Activated CD4-positive, alpha-beta T cell treated with anti-CD3 and anti-CD28 coated beads, Interleukin-2, amount 10 ng/mL, durations not matched to agents 24 days and 14 days (primary cell): ENCODE measurements around the gene TGFA. TPM values are rescaled to one million over a fixed set of nuclear protein-coding genes. Genes with fewer than 3 reads are reported as not detected.
A peak's percentile ranks its signal among the peaks of the same experiment; 100 is the strongest.

Experiments used
- DNase-seq: peaks from one replicate; pipeline ENCODE4 v3.0.0; 2022
- H3K27ac Mint-ChIP-seq: one replicate; pipeline ENCODE4 v1.8.0; 2022; ENCODE audit warnings: mild to moderate bottlenecking, mixed read lengths
- H3K27me3 Mint-ChIP-seq: one replicate; pipeline ENCODE4 v1.8.0; 2022; ENCODE audit warnings: mixed read lengths
- H3K36me3 Mint-ChIP-seq: one replicate; pipeline ENCODE4 v1.8.0; 2022; ENCODE audit warnings: low read depth, mild to moderate bottlenecking, mixed read lengths
- H3K4me1 Mint-ChIP-seq: one replicate; pipeline ENCODE4 v1.8.0; 2021; ENCODE audit warnings: mixed read lengths
- H3K4me3 Mint-ChIP-seq: one replicate; pipeline ENCODE4 v1.8.0; 2022; ENCODE audit warnings: mild to moderate bottlenecking, moderate library complexity, mixed read lengths
- H3K9me3 Mint-ChIP-seq: one replicate; pipeline ENCODE4 v1.8.0; 2021; ENCODE audit warnings: mixed read lengths
- intact Hi-C: fragments of 100-400 bp; cut with micrococcal nuclease; formaldehyde crosslinking; loops from one replicate; pipeline ENCODE4 v1.15.1; 2023
- total RNA-seq: library from RNA; stranded (reverse); gene quantifications from 2 replicates; pipeline ENCODE4 v1.2.3, GENCODE V29; 2022

The TGFA gene
- total RNA-seq, 1 donor from 2014 or later = not detected

DNA sequence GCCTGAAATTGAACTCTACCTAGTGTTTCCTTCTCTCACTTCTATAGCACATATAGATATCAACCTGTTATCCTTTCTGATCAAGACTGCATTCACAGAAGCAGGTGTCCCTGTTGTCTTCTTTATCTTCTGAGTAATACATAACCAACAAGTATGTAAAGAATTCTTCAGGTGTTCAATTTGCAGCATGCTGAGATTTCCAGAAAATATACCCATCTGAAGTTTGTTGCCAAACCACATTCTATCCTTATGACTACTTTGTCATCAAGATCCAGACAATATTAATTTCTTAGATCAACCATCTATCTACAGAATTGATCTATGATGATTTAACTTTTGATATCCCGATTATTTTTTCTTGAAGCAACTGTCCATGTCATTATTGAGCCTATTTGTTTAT is 69.5 kb downstream of the TGFA start:
- no peaks in the 10 kb centered on the region for H3K36me3 Mint-ChIP-seq

GRCh38 chr2:70482401-70482800 is 71.2 kb downstream of the TGFA start:
- intact Hi-C loops = no loop called here
- peaks cover 6% of the 10 kb centered on the region for H3K9me3 Mint-ChIP-seq
- no peak overlapping the region for H3K4me3 Mint-ChIP-seq
- peaks cover 26% of the 10 kb centered on the region for H3K27me3 Mint-ChIP-seq
- H3K4me1 Mint-ChIP-seq = no peaks in the 10 kb centered on the region
- no peaks in the 10 kb centered on the region for H3K36me3 Mint-ChIP-seq
- no peak for DNase-seq
- no peak overlapping the region for H3K27ac Mint-ChIP-seq

More for the DNA sequence above, 69.5 kb downstream of the TGFA start:
- Mint-ChIP-seq H3K4me3 (no peak overlapping the region), H3K9me3 (peaks cover 6% of the 10 kb centered on the region), H3K4me1 (no peaks in the 10 kb centered on the region), H3K27me3 (peaks cover 21% of the 10 kb centered on the region), H3K27ac (no peak overlapping the region)
- DNase-seq = no peak
- intact Hi-C loops = no loop called here

DNA sequence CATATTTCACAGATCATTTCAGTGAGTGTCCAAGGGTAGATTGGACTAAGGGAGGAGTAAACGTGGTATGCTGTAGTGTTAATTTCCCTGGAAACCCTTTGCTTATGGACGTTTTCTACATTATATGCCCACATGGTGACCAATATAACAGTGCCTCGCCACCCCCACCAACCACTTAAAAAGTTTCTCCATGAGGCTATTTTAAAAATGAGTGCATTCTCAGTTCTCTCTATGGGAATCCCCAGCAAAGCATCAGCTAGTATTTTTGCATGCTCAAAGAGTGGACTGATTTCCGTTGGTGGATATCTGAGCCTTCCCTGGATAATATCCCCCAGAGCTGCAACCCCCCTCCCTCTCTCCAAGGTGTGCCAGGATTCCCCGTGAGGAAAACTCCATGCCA is 73.2 kb downstream of the TGFA start:
- peaks cover 6% of the 10 kb centered on the region for H3K9me3 Mint-ChIP-seq
- no peaks in the 10 kb centered on the region for H3K4me1 Mint-ChIP-seq
- peaks cover 22% of the 10 kb centered on the region for H3K27me3 Mint-ChIP-seq
- no peaks in the 10 kb centered on the region for H3K36me3 Mint-ChIP-seq
- no peak overlapping the region for H3K27ac Mint-ChIP-seq
- no peak for DNase-seq
- intact Hi-C loops = no loop called here
- H3K4me3 Mint-ChIP-seq = no peak overlapping the region

- peaks cover 6% of the 10 kb centered on the region for H3K9me3 Mint-ChIP-seq
- no peak overlapping the region for H3K27ac Mint-ChIP-seq
- peaks cover 22% of the 10 kb centered on the region for H3K27me3 Mint-ChIP-seq
- no peaks in the 10 kb centered on the region for H3K36me3 Mint-ChIP-seq
- H3K4me1 Mint-ChIP-seq = peaks cover 6% of the 10 kb centered on the region
- intact Hi-C loops = no loop called here
- DNase-seq = no peak
- no peak overlapping the region for H3K4me3 Mint-ChIP-seq
Observed at GRCh38 chr2:70479816-70480215, 73.8 kb downstream of the TGFA start.

DNA sequence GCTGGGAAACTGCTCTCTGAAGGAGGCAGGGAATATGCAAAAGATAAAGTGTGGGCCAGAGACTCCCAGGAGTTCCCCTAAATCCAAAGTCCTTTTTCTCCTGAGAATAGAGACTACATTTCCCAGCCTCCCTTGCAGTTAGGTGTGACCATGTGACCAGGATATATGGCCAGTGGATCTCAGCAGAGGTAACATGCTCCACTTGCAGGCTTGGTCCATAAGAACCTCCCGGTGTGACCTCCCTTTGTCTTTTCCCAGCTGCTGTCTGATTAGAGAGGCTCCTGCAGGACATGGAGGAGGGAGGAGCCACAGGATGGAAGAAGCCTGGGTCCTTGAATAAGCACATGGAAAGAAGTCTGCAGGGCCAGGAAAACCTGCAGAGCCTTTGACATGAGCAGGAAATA is 76.2 kb downstream of the TGFA start:
- no peak for DNase-seq
- Mint-ChIP-seq H3K27me3 (peaks cover 16% of the 10 kb centered on the region), H3K36me3 (no peaks in the 10 kb centered on the region), H3K4me1 (peaks cover 15% of the 10 kb centered on the region), H3K9me3 (peaks cover 6% of the 10 kb centered on the region), H3K4me3 (no peak overlapping the region), H3K27ac (no peak overlapping the region)
- intact Hi-C loops = no loop called here

DNA sequence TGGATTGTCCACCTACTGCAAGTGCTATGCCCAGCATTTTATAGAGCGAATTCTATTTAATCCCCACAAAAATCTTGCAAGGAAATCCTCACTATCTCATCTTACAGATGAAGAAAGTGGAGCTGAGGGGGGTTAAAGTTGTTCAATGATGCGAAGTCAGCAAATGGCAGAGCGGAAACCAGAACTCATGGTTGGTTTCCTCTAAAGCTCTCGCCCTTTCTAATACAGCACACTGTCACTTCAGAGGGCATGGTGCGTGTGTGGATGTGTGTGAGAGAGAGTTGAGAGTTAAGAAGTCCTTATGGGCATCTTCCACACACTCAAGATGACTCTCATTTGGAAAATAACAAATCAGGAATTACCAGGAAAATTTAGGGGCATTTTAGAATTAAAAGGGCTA is 78.4 kb downstream of the TGFA start:
- no peak for DNase-seq
- Mint-ChIP-seq H3K27me3 (peaks cover 10% of the 10 kb centered on the region), H3K4me3 (no peak overlapping the region), H3K4me1 (peaks cover 18% of the 10 kb centered on the region), H3K36me3 (no peaks in the 10 kb centered on the region), H3K9me3 (no peaks in the 10 kb centered on the region), H3K27ac (no peak overlapping the region)
- intact Hi-C loops = no loop called here

DNA sequence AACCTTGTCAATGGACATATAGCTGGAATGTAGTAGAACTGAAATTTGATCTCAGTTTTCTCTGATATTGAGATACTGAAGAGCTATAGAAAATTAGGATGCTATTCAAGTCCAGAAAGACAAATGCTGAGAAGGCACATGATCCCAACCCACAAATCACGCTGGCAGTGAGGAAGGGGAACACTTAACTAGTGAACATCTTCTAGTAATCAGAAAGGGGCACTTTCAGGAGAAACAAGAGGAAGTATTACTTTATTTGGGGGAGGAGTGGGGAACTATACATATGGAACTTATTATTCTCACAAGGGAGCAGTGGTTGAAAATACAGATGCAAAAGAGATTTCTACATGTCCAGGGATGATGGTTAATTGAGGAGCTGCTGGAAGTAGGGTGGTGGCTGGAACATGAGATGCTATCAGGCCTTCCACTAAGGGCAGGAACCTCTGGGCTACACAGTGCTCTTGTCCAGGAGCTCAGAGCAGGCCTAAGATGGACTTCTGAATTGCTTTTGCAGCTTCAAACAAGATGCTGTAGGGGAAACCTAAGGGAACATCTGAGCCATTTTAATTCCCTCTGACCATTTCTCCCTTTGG is 79.3 kb downstream of the TGFA start:
- no peak overlapping the region for H3K4me3 Mint-ChIP-seq
- H3K27me3 Mint-ChIP-seq = peaks cover 5% of the 10 kb centered on the region
- intact Hi-C loops = no loop called here
- H3K4me1 Mint-ChIP-seq = peaks cover 19% of the 10 kb centered on the region
- H3K9me3 Mint-ChIP-seq = no peaks in the 10 kb centered on the region
- no peaks in the 10 kb centered on the region for H3K36me3 Mint-ChIP-seq
- no peak for DNase-seq
- H3K27ac Mint-ChIP-seq = no peak overlapping the region

GRCh38 chr2:70473101-70473722 is 80.4 kb downstream of the TGFA start:
- Mint-ChIP-seq H3K27me3 (peaks cover 5% of the 10 kb centered on the region), H3K9me3 (no peaks in the 10 kb centered on the region), H3K27ac (peak overlapping the region; percentile 2), H3K36me3 (no peaks in the 10 kb centered on the region), H3K4me3 (no peak overlapping the region), H3K4me1 (peaks cover 19% of the 10 kb centered on the region)
- DNase-seq = no peak
- intact Hi-C loops = no loop called here

DNA sequence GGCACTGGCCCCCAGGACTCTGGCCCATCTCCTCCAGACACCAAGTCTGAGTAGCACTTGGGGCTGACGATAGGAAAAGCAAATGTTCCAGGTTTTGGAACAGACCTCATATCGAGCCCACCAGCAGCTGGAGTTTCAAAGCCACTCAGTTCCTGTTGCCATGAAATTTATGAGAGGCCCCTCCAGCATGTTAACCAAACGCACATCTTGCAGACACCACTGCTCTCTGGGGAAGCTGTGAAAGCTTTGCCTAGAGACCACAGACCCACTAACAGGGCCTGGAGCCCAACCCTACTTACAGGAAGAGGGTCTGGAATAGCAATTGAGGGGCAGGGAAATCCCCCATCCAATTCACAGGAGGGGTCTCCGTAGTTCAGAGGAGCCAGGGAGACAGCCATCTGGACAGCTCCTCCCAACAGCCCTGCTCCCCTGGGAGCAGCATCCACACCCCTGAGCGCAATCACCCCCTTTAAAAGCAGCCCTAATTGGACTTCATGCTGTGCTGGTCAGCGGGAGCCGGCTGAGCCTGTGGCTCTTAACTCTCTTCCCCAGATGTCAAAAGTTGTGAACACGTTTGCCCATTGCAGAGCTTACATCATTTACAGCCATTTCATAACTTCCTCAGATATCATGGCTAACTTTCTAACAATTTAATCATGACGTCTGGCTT is 81.3 kb downstream of the TGFA start:
- Mint-ChIP-seq H3K4me1 (peaks cover 19% of the 10 kb centered on the region), H3K27me3 (no peaks in the 10 kb centered on the region), H3K27ac (no peak overlapping the region), H3K4me3 (no peak overlapping the region), H3K9me3 (no peaks in the 10 kb centered on the region), H3K36me3 (no peaks in the 10 kb centered on the region)
- no peak for DNase-seq
- intact Hi-C loops = no loop called here

- no peak for DNase-seq
- Mint-ChIP-seq H3K9me3 (no peaks in the 10 kb centered on the region), H3K27me3 (no peaks in the 10 kb centered on the region), H3K27ac (no peak overlapping the region), H3K36me3 (no peaks in the 10 kb centered on the region), H3K4me1 (peaks cover 19% of the 10 kb centered on the region), H3K4me3 (no peak overlapping the region)
- intact Hi-C loops = no loop called here
Observed at GRCh38 chr2:70471129-70471528, 82.5 kb downstream of the TGFA start.

- no peak overlapping the region for H3K27ac Mint-ChIP-seq
- no peaks in the 10 kb centered on the region for H3K27me3 Mint-ChIP-seq
- no peak overlapping the region for H3K4me3 Mint-ChIP-seq
- intact Hi-C loops = no loop called here
- H3K4me1 Mint-ChIP-seq = peaks cover 15% of the 10 kb centered on the region
- no peaks in the 10 kb centered on the region for H3K36me3 Mint-ChIP-seq
- no peak for DNase-seq
- no peaks in the 10 kb centered on the region for H3K9me3 Mint-ChIP-seq
Observed at GRCh38 chr2:70469961-70470360, 83.7 kb downstream of the TGFA start.

- Mint-ChIP-seq H3K27me3 (no peaks in the 10 kb centered on the region), H3K36me3 (no peaks in the 10 kb centered on the region), H3K4me1 (peaks cover 13% of the 10 kb centered on the region), H3K4me3 (no peak overlapping the region), H3K27ac (no peak overlapping the region), H3K9me3 (no peaks in the 10 kb centered on the region)
- intact Hi-C loops = no loop called here
- DNase-seq = no peak
Observed at GRCh38 chr2:70469435-70469834, 84.2 kb downstream of the TGFA start.

DNA sequence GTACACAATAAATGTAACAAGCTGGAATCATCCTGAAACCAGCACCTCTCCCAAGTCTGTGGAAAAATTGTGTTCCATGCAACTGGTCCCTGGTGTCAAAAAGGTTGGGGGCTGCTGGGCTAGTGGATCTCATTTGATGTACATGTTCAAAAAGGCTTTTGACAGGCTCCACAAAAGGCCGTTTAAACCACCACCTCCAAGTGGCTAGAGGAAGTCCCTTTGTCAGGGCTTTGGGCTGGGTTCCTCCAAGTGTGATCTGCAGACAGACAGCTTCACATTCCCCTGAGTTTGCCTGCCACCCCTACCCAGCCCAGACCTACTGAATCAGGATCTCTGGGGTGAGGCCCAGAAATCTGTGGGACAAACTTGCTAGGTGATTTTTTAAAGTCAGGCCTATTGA is 84.7 kb downstream of the TGFA start:
- H3K36me3 Mint-ChIP-seq = no peaks in the 10 kb centered on the region
- DNase-seq = no peak
- H3K27ac Mint-ChIP-seq = no peak overlapping the region
- intact Hi-C loops = no loop called here
- no peak overlapping the region for H3K4me3 Mint-ChIP-seq
- H3K27me3 Mint-ChIP-seq = no peaks in the 10 kb centered on the region
- no peaks in the 10 kb centered on the region for H3K9me3 Mint-ChIP-seq
- H3K4me1 Mint-ChIP-seq = peaks cover 9% of the 10 kb centered on the region

- Mint-ChIP-seq H3K27ac (no peak overlapping the region), H3K36me3 (no peaks in the 10 kb centered on the region)
Observed at GRCh38 chr2:70467831-70468779, 85.5 kb downstream of the TGFA start.

More at GRCh38 chr2:70467831-70468779, 85.5 kb downstream of the TGFA start:
- Mint-ChIP-seq H3K9me3 (no peaks in the 10 kb centered on the region), H3K27me3 (no peaks in the 10 kb centered on the region), H3K4me1 (peaks cover 5% of the 10 kb centered on the region), H3K4me3 (no peak overlapping the region)
- no peak for DNase-seq
- intact Hi-C loops = no loop called here
